GM15510 (cell line): Measurements from ENCODE around the gene SKAP2.

Source experiments
- POLR2A ChIP-seq: IDR thresholded peaks from 3 replicates; pipeline ENCODE4 v1.6.1; 2011; ENCODE audit warnings: borderline replicate concordance; ENCODE audit not compliant: insufficient read length; ENCODE audit errors: extremely low read depth

Gene SKAP2

DNA sequence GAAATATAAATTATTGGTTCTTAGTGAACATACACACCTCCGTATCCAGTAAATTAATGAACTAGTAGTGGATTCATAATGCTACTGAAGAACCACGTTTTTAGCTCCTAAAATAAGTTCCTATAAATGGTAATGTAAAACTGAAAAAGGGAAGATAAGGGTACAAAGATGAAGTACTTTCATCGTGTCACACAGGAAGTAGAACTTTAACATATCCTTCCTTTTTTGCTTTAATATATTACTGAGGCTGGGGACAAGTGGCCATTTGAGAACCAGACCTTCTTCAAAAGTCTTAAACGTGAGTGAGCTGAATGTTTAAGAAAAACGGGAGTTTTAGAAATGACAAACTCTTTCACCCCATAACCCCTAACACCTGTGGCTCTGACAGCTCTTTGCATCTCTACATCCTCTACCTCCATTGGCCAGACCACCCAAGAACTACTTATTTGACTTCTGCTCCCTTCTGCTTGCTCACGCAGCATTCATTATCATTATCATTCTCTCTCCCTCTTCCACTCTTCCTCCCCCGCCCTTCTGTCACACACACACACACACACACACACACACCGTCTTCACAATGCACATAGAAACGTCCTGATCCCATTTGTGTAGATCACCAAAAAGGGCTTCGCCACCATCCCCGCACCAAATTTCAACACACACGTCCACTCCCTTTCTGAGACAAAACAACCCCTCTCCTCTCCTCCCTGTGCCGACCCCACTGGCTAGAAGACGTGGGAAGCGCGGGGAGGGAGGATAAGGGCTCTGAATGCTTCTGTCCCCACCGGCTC is 677 bp downstream of the SKAP2 start:
- TF ChIP-seq POLR2A: no peak

- TF ChIP-seq POLR2A: no peak
Observed at GRCh38 chr7:26862834-26863233, 1.6 kb downstream of the SKAP2 start.

- no peak for TF ChIP-seq POLR2A
Observed at GRCh38 chr7:26861050-26861449, 3.3 kb downstream of the SKAP2 start.

DNA sequence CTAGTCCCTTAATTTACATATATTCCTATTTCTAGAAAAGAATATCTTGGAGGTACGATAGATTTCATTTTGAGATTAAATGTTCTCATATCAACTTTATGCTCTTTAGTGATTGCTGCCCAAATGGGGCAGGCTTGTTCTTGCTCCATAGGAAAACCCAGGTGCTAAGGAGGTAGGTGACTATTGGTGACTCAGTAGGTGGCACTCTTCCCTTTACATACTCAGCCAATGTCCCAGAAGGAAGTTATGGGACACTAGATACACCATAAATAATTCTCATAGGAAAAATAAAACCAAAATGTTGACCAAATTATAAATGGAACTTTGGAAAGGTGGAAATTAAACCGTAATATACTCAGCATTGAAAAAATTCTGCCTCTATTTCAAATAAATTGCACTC is 4.0 kb downstream of the SKAP2 start:
- TF ChIP-seq POLR2A: no peak

- TF ChIP-seq POLR2A: no peak
Observed at GRCh38 chr7:26859720-26860119, 4.7 kb downstream of the SKAP2 start.

- TF ChIP-seq POLR2A: no peak
Observed at GRCh38 chr7:26858735-26859134, 5.7 kb downstream of the SKAP2 start.

DNA sequence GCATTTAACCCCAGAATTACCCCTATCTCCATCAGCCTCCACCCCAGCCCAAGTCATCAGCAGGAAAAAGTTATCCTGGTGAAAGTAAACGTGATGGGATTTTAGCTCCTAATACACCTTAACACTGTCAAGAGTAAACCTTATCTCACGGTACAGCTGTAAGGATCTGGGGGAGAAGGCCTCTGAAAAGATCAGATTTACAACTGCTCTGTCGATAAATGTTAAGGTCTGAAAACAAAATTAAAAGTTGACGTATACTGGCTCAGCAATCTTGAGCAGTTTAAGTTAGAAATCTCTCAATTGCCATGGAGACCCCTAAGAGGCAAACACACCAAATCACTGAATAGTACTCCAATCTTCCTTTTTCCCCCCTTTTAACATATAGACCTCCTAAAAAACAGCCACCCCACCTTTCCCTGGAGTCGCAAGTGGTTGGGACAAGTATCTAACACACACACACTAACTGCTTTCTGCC is 6.1 kb downstream of the SKAP2 start:
- no peak for TF ChIP-seq POLR2A

GRCh38 chr7:26857506-26858240 is 6.7 kb downstream of the SKAP2 start:
- TF ChIP-seq POLR2A: no peak

DNA sequence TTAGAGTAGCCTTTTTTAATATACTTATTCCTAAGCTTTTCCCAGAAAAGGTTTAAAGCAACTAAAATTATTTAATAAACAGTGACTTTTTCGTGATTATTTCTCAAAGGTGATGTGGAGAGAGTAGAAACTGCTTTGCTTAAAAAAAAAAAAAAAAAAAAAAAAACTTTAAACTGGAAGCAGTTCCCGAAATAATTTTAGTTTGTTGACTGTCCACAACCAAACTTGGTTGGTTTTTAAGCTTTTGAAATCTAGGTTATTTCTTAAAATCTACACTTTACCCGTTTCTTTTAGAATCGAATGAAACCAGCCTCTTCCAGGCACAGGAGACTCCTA is 7.3 kb downstream of the SKAP2 start:
- TF ChIP-seq POLR2A: no peak

DNA sequence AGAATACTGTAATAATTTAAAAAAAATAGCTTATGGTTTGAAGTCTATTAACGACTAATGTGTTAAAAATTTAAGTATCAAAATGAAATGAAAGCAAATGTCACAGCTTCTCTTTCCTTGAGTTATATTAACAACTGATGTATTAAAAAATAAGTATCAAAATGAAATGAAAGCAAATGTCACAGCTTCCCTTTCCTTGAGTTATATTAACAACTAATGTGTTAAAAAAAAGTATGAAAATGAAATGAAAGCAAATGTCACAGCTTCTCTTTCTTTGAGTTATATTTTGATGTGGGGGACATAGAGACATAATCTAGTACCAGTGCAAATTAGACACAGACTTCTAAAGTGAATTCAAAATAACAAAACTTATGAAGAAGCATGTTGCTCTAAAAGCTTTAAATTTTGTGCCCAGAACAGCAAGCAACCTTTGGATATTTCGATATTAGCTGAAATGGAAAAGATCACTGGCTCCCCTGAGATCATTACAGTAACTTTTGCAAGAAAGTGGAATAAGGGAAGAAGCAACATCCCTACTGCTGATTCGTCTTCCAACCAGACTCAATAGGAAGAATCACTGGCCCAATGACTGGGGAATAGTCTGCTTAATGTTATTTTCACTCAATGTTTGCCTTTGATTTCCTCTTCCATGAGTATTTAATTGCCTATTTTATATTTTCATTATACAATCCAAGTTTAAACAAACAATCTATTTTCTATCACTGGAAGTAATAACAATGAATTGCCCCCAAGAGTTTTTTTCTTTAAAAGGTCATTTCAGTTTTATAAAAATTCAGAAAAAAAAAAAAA is 8.0 kb downstream of the SKAP2 start:
- TF ChIP-seq POLR2A: no peak

GRCh38 chr7:26854876-26855855 is 9.2 kb downstream of the SKAP2 start:
- no peak for TF ChIP-seq POLR2A

- no peak for TF ChIP-seq POLR2A
Observed at GRCh38 chr7:26853788-26854393, 10.5 kb downstream of the SKAP2 start.

DNA sequence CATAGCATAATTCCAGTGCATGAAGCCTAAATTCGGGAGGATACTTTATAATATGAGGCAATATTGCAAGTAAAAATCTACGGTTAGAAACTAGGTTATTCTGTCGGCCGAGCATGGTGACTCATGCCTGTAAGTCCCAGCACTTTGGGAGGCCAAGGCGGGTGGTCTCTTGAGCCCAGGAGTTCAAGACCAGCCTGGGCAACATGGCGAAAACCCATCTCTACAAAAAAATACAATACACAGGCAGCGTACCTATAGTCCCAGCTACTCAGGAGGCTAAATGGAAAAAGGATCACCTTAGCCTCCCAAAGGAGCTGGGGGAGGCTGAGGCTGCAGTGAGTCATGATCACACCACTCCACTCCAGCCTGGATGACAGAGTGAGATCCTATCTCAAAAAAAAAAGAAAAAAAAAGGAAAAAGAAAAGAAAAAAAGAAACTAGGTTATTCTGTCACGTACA is 14.2 kb downstream of the SKAP2 start:
- no peak for TF ChIP-seq POLR2A
